SK-N-SH treated with all-trans-retinoic acid at 6 μM for 48 hours (cell line): ENCODE results near the gene LDHD.

Experiments
- ARNTL ChIP-seq: fragments of 450-650 bp; formaldehyde crosslinking; IDR thresholded peaks from 2 replicates; pipeline ENCODE4 v1.5.0; 2020; ENCODE audit warnings: low read depth, mild to moderate bottlenecking, moderate library complexity, borderline replicate concordance
- OSR1 ChIP-seq: fragments of 250-450 bp; sonication (Bioruptor Pico); IDR thresholded peaks from 2 replicates; pipeline ENCODE4 v1.8.0; 2022; ENCODE audit warnings: moderate library complexity, mild to moderate bottlenecking, inconsistent platforms
- POU6F1 ChIP-seq: fragments of 250-450 bp; sonication (Bioruptor Pico); IDR thresholded peaks from 2 replicates; pipeline ENCODE4 v1.8.0; 2021; ENCODE audit warnings: low read depth, mild to moderate bottlenecking, moderate library complexity, borderline replicate concordance
- PPARA ChIP-seq: fragments of 250-450 bp; sonication (Bioruptor Pico); IDR thresholded peaks from 2 replicates; pipeline ENCODE4 v1.5.0; 2020; ENCODE audit warnings: mild to moderate bottlenecking, borderline replicate concordance
- SNAI2 ChIP-seq: fragments of 250-450 bp; sonication (Bioruptor Pico); IDR thresholded peaks from 2 replicates; pipeline ENCODE4 v1.5.0; 2020; ENCODE audit warnings: mild to moderate bottlenecking, moderate library complexity
- TSHZ2 ChIP-seq: fragments of 250-450 bp; sonication (Bioruptor Pico); IDR thresholded peaks from 2 replicates; pipeline ENCODE4 v1.5.0; 2020; ENCODE audit warnings: mild to moderate bottlenecking, moderate library complexity
- ZFP3 ChIP-seq: fragments of 250-450 bp; sonication (Bioruptor Pico); IDR thresholded peaks from 2 replicates; pipeline ENCODE4 v1.5.0; 2020; ENCODE audit warnings: mild to moderate bottlenecking, moderate library complexity
- ZFP30 ChIP-seq: fragments of 450-650 bp; formaldehyde crosslinking; IDR thresholded peaks from 2 replicates; pipeline ENCODE4 v1.5.0; 2022; ENCODE audit warnings: mild to moderate bottlenecking, moderate library complexity
- ZNF565 ChIP-seq: fragments of 450-650 bp; formaldehyde crosslinking; conservative IDR thresholded peaks from 2 replicates; pipeline ENCODE4 v1.5.0; 2020; ENCODE audit warnings: low read depth, mild to moderate bottlenecking, moderate library complexity
- ZNF70 ChIP-seq: fragments of 450-650 bp; formaldehyde crosslinking; IDR thresholded peaks from 2 replicates; pipeline ENCODE4 v1.5.0; 2020; ENCODE audit warnings: mild to moderate bottlenecking, moderate library complexity
- ZNF8 ChIP-seq: fragments of 450-650 bp; formaldehyde crosslinking; IDR thresholded peaks from 2 replicates; pipeline ENCODE4 v1.5.0; 2020; ENCODE audit warnings: mild to moderate bottlenecking, moderate library complexity
- TF ChIP-seq, protein P1 (sequence below): fragments of 250-450 bp; sonication (Bioruptor Pico); IDR thresholded peaks from 2 replicates; pipeline ENCODE4 v1.5.1; 2020; ENCODE audit warnings: low read depth, mild to moderate bottlenecking, moderate library complexity
- TF ChIP-seq, protein P2 (sequence below): fragments of 250-450 bp; sonication (Bioruptor Pico); IDR thresholded peaks from 2 replicates; pipeline ENCODE4 v1.8.0; 2020; ENCODE audit warnings: mild to moderate bottlenecking, moderate library complexity, borderline replicate concordance

DNA sequence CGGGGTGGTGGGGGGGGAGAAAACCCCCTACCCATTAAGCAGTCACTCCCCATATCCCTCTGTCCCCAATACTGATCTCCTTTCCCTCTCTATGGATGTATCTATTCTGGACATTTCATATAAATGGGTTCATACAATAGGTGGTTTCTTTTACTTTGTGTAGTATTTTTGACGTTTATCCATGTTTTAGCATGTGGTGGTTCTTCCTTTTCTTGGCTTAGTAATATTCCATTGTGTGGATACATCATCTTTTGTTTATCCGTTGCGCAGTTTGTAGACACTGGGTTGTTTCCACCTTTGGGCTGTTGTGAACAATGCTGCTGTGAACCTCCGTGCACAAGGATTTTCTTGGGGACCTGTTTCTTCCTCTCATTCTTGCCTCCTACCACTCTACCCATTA, 12.6 kb downstream of the LDHD start:
- TF ChIP-seq OSR1 (CRISPR knock-in tag) (no peak), POU6F1 (CRISPR knock-in tag) (no peak), ZFP3 (CRISPR knock-in tag) (no peak), ZNF565 (CRISPR knock-in tag) (no peak), ZFP30 (CRISPR knock-in tag) (no peak), SNAI2 (CRISPR knock-in tag) (no peak), TSHZ2 (CRISPR knock-in tag) (no peak), PPARA (no peak), ARNTL (no peak), ZNF8 (CRISPR knock-in tag) (no peak), ZNF70 (CRISPR knock-in tag) (no peak)
- TF ChIP-seq, protein P1, sequence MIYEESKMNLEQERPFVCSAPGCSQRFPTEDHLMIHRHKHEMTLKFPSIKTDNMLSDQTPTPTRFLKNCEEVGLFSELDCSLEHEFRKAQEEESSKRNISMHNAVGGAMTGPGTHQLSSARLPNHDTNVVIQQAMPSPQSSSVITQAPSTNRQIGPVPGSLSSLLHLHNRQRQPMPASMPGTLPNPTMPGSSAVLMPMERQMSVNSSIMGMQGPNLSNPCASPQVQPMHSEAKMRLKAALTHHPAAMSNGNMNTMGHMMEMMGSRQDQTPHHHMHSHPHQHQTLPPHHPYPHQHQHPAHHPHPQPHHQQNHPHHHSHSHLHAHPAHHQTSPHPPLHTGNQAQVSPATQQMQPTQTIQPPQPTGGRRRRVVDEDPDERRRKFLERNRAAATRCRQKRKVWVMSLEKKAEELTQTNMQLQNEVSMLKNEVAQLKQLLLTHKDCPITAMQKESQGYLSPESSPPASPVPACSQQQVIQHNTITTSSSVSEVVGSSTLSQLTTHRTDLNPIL (CRISPR knock-in tag): no peak
- TF ChIP-seq, protein P2, sequence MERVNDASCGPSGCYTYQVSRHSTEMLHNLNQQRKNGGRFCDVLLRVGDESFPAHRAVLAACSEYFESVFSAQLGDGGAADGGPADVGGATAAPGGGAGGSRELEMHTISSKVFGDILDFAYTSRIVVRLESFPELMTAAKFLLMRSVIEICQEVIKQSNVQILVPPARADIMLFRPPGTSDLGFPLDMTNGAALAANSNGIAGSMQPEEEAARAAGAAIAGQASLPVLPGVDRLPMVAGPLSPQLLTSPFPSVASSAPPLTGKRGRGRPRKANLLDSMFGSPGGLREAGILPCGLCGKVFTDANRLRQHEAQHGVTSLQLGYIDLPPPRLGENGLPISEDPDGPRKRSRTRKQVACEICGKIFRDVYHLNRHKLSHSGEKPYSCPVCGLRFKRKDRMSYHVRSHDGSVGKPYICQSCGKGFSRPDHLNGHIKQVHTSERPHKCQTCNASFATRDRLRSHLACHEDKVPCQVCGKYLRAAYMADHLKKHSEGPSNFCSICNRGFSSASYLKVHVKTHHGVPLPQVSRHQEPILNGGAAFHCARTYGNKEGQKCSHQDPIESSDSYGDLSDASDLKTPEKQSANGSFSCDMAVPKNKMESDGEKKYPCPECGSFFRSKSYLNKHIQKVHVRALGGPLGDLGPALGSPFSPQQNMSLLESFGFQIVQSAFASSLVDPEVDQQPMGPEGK (CRISPR knock-in tag): no peak
